ENCODE results near the gene PLCB1. TPM values are rescaled to one million over a fixed set of nuclear protein-coding genes. Genes with fewer than 3 reads are reported as not detected.

The PLCB1 gene
- total RNA-seq, 1 experiment from 2014 or later = not detected

DNA sequence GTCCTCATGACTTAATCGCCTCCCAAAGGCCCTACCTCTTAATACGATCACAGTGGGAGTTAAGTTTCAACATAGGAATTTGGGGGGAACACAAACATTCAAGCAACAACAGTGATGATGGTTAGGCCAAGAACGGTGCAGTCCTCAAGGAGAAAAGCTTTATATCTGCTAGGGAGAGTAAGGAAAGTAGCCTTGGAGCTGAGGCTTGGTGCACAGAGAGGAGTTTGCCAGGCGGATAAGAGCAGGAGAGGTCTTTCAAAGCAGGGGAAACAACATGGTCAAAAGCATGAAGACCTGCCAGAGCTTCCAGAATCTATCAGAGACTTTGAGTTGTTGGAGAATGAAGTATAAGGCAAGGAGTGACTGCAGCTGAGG, 119.1 kb downstream of the PLCB1 start:
- no peak overlapping the region for H3K4me2 ChIP-seq
- no peaks in the 10 kb centered on the region for H3K9me3 ChIP-seq (ENCODE audit: insufficient read depth, low read depth)
- TF ChIP-seq, protein P1, sequence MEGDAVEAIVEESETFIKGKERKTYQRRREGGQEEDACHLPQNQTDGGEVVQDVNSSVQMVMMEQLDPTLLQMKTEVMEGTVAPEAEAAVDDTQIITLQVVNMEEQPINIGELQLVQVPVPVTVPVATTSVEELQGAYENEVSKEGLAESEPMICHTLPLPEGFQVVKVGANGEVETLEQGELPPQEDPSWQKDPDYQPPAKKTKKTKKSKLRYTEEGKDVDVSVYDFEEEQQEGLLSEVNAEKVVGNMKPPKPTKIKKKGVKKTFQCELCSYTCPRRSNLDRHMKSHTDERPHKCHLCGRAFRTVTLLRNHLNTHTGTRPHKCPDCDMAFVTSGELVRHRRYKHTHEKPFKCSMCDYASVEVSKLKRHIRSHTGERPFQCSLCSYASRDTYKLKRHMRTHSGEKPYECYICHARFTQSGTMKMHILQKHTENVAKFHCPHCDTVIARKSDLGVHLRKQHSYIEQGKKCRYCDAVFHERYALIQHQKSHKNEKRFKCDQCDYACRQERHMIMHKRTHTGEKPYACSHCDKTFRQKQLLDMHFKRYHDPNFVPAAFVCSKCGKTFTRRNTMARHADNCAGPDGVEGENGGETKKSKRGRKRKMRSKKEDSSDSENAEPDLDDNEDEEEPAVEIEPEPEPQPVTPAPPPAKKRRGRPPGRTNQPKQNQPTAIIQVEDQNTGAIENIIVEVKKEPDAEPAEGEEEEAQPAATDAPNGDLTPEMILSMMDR (conservative IDR thresholded peaks at IDR 0.05) = no peak
- TF ChIP-seq EZH2 (IDR thresholded peaks at IDR 0.05; ENCODE audit: low read depth) = no peak
- no TSS peak for BruUV-seq (replicated peaks)
- DNase-seq = no peak
- no peaks in the 10 kb centered on the region for H3K79me2 ChIP-seq (ENCODE audit: low read depth)
- no peak overlapping the region for H3K4me3 ChIP-seq
- H3K27ac ChIP-seq = no peak overlapping the region
- no peaks in the 10 kb centered on the region for H3K36me3 ChIP-seq (ENCODE audit: low read depth)
- H3K27me3 ChIP-seq (ENCODE audit: insufficient read depth, low read depth) = no peaks in the 10 kb centered on the region
- H2AFZ ChIP-seq = no peak overlapping the region
- ChIA-PET POLR2A (ENCODE audit: unreplicated experiment) (no interaction called here), CTCF (no interaction called here)
- no peaks in the 10 kb centered on the region for H3K4me1 ChIP-seq (replicated peaks; ENCODE audit: insufficient read depth)
- no peaks in the 10 kb centered on the region; the same call in none of the 2 replicates for H4K20me1 ChIP-seq (ENCODE audit: insufficient read depth)
- intact Hi-C loops (cut with micrococcal nuclease; ENCODE audit: unreplicated experiment) = no loop called here
- no peaks in the 10 kb centered on the region for H3K9me2 ChIP-seq (ENCODE audit: insufficient read depth)
- no peaks in the 10 kb centered on the region for H3F3A ChIP-seq (ENCODE audit: insufficient read depth, low read depth)

DNA sequence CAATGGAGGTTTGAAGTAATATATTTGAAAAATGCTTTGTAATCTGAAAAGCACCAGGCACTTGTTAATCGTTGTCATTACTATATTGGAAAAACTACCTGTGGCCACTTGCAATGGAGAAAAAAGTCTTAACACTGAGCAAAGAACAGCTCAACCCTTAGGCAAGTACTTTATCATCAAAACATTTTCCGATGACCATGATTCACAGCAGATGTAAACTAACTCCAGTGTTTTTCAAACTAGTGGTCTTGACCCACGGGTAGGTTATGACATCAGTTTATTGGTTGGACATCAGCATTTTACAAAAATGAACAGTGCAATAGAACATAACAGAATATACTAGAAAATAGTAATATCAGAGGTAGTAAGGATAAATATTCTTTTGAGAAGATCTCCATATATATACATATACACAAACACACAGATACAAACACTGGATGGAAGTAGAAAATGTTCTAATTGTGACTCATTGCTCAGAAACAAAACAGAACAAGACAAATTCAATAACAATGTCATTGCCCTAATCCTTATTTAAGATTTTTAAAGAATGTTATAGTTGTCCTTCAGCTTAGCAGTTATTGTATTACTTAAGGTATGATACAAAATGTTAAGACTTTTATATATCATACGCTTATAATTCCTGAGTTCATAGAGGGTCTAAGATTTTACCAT, 123.0 kb downstream of the PLCB1 start:
- H3K4me1 ChIP-seq (replicated peaks; ENCODE audit: insufficient read depth) = no peaks in the 10 kb centered on the region
- no peaks in the 10 kb centered on the region for H3K79me2 ChIP-seq (ENCODE audit: low read depth)
- H3K4me3 ChIP-seq = no peak overlapping the region
- H3F3A ChIP-seq (ENCODE audit: insufficient read depth, low read depth) = no peaks in the 10 kb centered on the region
- H2AFZ ChIP-seq = no peak overlapping the region
- BruUV-seq (replicated peaks) = no TSS peak
- ChIA-PET CTCF (no interaction called here), POLR2A (ENCODE audit: unreplicated experiment) (no interaction called here)
- no peaks in the 10 kb centered on the region for H3K36me3 ChIP-seq (ENCODE audit: low read depth)
- intact Hi-C loops (cut with micrococcal nuclease; ENCODE audit: unreplicated experiment) = no loop called here
- no peak overlapping the region for H3K4me2 ChIP-seq
- TF ChIP-seq, protein P1 (conservative IDR thresholded peaks at IDR 0.05) = no peak
- TF ChIP-seq EZH2 (IDR thresholded peaks at IDR 0.05; ENCODE audit: low read depth) = no peak
- H3K27ac ChIP-seq = no peak overlapping the region
- H3K9me3 ChIP-seq (ENCODE audit: insufficient read depth, low read depth) = no peaks in the 10 kb centered on the region
- H4K20me1 ChIP-seq (ENCODE audit: insufficient read depth) = no peaks in the 10 kb centered on the region; the same call in none of the 2 replicates
- no peaks in the 10 kb centered on the region for H3K27me3 ChIP-seq (ENCODE audit: insufficient read depth, low read depth)
- H3K9me2 ChIP-seq (ENCODE audit: insufficient read depth) = no peaks in the 10 kb centered on the region
- DNase-seq = no peak

DNA sequence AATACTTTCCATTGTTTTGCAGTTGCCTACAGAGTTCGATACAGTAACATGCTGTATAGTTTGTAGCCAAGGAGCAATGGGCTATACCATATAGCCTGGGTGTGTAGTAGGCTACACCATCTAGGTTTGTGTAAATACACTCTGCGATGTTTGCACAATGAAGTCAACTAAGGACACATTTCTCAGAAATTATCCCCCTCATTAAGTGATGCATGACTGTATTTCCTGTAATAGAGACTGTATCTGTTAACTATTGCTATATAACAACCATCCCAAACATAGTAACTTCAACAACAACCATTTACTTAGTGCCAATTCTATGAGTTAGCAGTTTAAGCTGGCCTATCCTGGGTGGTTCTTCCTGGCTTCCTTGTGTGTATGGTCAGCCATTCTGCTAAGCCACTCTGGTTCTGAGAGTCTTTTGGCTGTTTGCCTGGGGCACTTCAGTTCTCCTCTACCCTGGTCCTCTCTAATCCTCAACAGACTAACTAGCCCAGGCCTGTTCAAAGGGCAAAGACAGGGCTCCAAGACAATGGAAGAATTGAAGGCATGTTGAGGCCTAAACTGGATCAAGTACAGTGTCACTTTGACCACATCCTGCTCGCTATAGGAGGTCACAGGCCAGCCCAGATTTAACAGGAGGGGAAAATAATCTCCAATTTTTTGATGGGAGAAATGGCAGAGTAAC, 124.0 kb downstream of the PLCB1 start:
- no peaks in the 10 kb centered on the region for H3K79me2 ChIP-seq (ENCODE audit: low read depth)
- CTCF ChIA-PET = no interaction called here
- no peaks in the 10 kb centered on the region for H3K36me3 ChIP-seq (ENCODE audit: low read depth)
- H3K4me1 ChIP-seq (replicated peaks; ENCODE audit: insufficient read depth) = no peaks in the 10 kb centered on the region
- no peaks in the 10 kb centered on the region for H3K9me3 ChIP-seq (ENCODE audit: insufficient read depth, low read depth)
- no peak overlapping the region for H2AFZ ChIP-seq
- H3K27me3 ChIP-seq (ENCODE audit: insufficient read depth, low read depth) = no peaks in the 10 kb centered on the region
- DNase-seq = no peak
- no peak for TF ChIP-seq EZH2 (IDR thresholded peaks at IDR 0.05; ENCODE audit: low read depth)
- TF ChIP-seq, protein P1 (conservative IDR thresholded peaks at IDR 0.05) = no peak
- H3K4me3 ChIP-seq = no peak overlapping the region
- H4K20me1 ChIP-seq (ENCODE audit: insufficient read depth) = no peaks in the 10 kb centered on the region; the same call in none of the 2 replicates
- no peak overlapping the region for H3K27ac ChIP-seq
- H3F3A ChIP-seq (ENCODE audit: insufficient read depth, low read depth) = no peaks in the 10 kb centered on the region
- H3K4me2 ChIP-seq = no peak overlapping the region
- H3K9me2 ChIP-seq (ENCODE audit: insufficient read depth) = no peaks in the 10 kb centered on the region
- POLR2A ChIA-PET (ENCODE audit: unreplicated experiment) = no interaction called here
- no TSS peak for BruUV-seq (replicated peaks)
- intact Hi-C loops (cut with micrococcal nuclease; ENCODE audit: unreplicated experiment) = no loop called here

All from PC-9 (cell line).